HepG2 (cell line): ENCODE measurements around the gene DDX19B. TPM values are rescaled to one million over a fixed set of nuclear protein-coding genes. Genes with fewer than 3 reads are reported as not detected.

Source experiments
- CEBPB ChIP-seq: IDR thresholded peaks from 2 replicates; pipeline ENCODE4 v1.6.1; 2011; ENCODE audit warnings: low read depth, low read length, improper control_type of control experiment, borderline replicate concordance
- GTF2F1 ChIP-seq: fragments of 150-350 bp; IDR thresholded peaks from 2 replicates; pipeline ENCODE4 v1.6.1; 2014; ENCODE audit warnings: low read length
- MLLT10 ChIP-seq: sonication (generic); formaldehyde crosslinking; IDR thresholded peaks from 2 replicates; pipeline ENCODE4 v1.4.0; 2020; ENCODE audit warnings: missing genetic modification reagents
- ZBTB49 ChIP-seq: sonication (generic); formaldehyde crosslinking; IDR thresholded peaks from 2 replicates; pipeline ENCODE4 v1.4.0; 2020; ENCODE audit warnings: missing genetic modification reagents, borderline replicate concordance
- ZHX2 ChIP-seq, 2 experiments: sonication (generic) in 1 of 2; formaldehyde crosslinking in 1 of 2; IDR thresholded peaks; 2 replicates each; pipeline versions ENCODE4 v1.6.1 to v1.9.0; 2014 to 2022; ENCODE audit warnings: antibody characterized with exemption in 1 of 2, borderline replicate concordance in 1 of 2, inconsistent platforms in 1 of 2, low read depth in 1 of 2, missing genetic modification reagents in 1 of 2
- ZKSCAN8 ChIP-seq: IDR thresholded peaks from 2 replicates; pipeline ENCODE4 v1.6.1; 2016; ENCODE audit warnings: borderline replicate concordance, missing genetic modification reagents, missing compliant biosample characterization
- ZNF333 ChIP-seq: sonication (generic); formaldehyde crosslinking; IDR thresholded peaks from 2 replicates; pipeline ENCODE4 v1.4.0; 2020; ENCODE audit warnings: mild to moderate bottlenecking, missing genetic modification reagents, borderline replicate concordance
- ZNF543 ChIP-seq: sonication (generic); formaldehyde crosslinking; IDR thresholded peaks from 2 replicates; pipeline ENCODE4 v1.4.0; 2020; ENCODE audit warnings: mild to moderate bottlenecking, missing genetic modification reagents
- ZNF83 ChIP-seq: sonication (generic); formaldehyde crosslinking; IDR thresholded peaks from 2 replicates; pipeline ENCODE4 v1.4.0; 2020; ENCODE audit warnings: missing genetic modification reagents, mild to moderate bottlenecking, borderline replicate concordance
- polyA plus RNA-seq, 8 experiments: library from polyadenylated mRNA; depleted of rRNA in 3 of 8; stranded (reverse) in 7 of 8; unstranded in 1 of 8; fragments of >200 nt; fragmentation: Illumina TruSeq in 4 of 8; extraction: Trizol in 4 of 8; gene quantifications; 2 replicates each; pipeline versions ENCODE4 v1.2.1 to v1.2.3, GENCODE V29; 2011 to 2016; ENCODE audit warnings: low read depth in 4 of 8, missing spikeins in 1 of 8, mixed read lengths in 1 of 8; ENCODE audit not compliant: insufficient read depth in 1 of 8
- total RNA-seq, 5 experiments: library from RNA; depleted of rRNA; stranded (reverse); fragments of >200 nt; fragmentation: Illumina TruSeq; extraction: Trizol; gene quantifications; 2 replicates each; pipeline ENCODE4 v1.2.3, GENCODE V29; 2016; ENCODE audit warnings: low read depth in 1 of 5
- TF ChIP-seq, protein P1 (sequence below): sonication (generic); formaldehyde crosslinking; IDR thresholded peaks from 2 replicates; pipeline ENCODE4 v1.9.0; 2021; ENCODE audit warnings: missing genetic modification reagents, borderline replicate concordance
- TF ChIP-seq, protein P2 (sequence below), 2 experiments: fragments of 450-650 bp in 1 of 2; sonication (generic) in 1 of 2; formaldehyde crosslinking; IDR thresholded peaks; 2 replicates each; pipeline versions ENCODE4 v1.5.0 to v1.8.0; 2020 to 2022; ENCODE audit warnings: mild to moderate bottlenecking in 1 of 2, missing genetic modification reagents in 1 of 2
- TF ChIP-seq, protein P3 (sequence below): sonication (generic); formaldehyde crosslinking; IDR thresholded peaks from 2 replicates; pipeline ENCODE4 v1.5.1; 2020; ENCODE audit warnings: missing genetic modification reagents, mild to moderate bottlenecking, borderline replicate concordance

DDX19B gene
- total and polyA plus RNA-seq, 2 of the 13 experiments (the other 11 are each of a cell fraction or from before 2014, with no cell fraction given), result 36.2 to 40.0 TPM

- TF ChIP-seq, protein P1, sequence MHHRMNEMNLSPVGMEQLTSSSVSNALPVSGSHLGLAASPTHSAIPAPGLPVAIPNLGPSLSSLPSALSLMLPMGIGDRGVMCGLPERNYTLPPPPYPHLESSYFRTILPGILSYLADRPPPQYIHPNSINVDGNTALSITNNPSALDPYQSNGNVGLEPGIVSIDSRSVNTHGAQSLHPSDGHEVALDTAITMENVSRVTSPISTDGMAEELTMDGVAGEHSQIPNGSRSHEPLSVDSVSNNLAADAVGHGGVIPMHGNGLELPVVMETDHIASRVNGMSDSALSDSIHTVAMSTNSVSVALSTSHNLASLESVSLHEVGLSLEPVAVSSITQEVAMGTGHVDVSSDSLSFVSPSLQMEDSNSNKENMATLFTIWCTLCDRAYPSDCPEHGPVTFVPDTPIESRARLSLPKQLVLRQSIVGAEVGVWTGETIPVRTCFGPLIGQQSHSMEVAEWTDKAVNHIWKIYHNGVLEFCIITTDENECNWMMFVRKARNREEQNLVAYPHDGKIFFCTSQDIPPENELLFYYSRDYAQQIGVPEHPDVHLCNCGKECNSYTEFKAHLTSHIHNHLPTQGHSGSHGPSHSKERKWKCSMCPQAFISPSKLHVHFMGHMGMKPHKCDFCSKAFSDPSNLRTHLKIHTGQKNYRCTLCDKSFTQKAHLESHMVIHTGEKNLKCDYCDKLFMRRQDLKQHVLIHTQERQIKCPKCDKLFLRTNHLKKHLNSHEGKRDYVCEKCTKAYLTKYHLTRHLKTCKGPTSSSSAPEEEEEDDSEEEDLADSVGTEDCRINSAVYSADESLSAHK (CRISPR knock-in tag), result peak; percentile 79; the same call in 1 of the 2 replicates
- TF ChIP-seq GTF2F1, result peak; percentile 77; the same call in 1 of the 2 replicates
- no peak for TF ChIP-seq ZNF83
- TF ChIP-seq ZNF333, result 0 out of 2 replicates have a peak, but pooled peaks have one; percentile 5
- TF ChIP-seq ZNF543 (CRISPR knock-in tag), result peak; percentile 94
- TF ChIP-seq MLLT10 (CRISPR knock-in tag), result no peak
- peak; percentile 20; the same call in 1 of the 2 replicates for TF ChIP-seq ZHX2 (IDR thresholded peaks at IDR 0.05; ENCODE audit: low read depth)
- peak; percentile 93 for TF ChIP-seq ZHX2 (CRISPR knock-in tag; IDR thresholded peaks at IDR 0.05; ENCODE audit: borderline replicate concordance)
- TF ChIP-seq CEBPB, result no peak
- TF ChIP-seq ZBTB49, result no peak; the same call in 1 of the 2 replicates
- TF ChIP-seq, protein P2, sequence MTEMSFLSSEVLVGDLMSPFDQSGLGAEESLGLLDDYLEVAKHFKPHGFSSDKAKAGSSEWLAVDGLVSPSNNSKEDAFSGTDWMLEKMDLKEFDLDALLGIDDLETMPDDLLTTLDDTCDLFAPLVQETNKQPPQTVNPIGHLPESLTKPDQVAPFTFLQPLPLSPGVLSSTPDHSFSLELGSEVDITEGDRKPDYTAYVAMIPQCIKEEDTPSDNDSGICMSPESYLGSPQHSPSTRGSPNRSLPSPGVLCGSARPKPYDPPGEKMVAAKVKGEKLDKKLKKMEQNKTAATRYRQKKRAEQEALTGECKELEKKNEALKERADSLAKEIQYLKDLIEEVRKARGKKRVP (CRISPR knock-in tag; IDR thresholded peaks at IDR 0.05), result peak in 1 of 2 experiments; percentile 60; a peak in 3 of 4 replicates
- TF ChIP-seq, protein P3, sequence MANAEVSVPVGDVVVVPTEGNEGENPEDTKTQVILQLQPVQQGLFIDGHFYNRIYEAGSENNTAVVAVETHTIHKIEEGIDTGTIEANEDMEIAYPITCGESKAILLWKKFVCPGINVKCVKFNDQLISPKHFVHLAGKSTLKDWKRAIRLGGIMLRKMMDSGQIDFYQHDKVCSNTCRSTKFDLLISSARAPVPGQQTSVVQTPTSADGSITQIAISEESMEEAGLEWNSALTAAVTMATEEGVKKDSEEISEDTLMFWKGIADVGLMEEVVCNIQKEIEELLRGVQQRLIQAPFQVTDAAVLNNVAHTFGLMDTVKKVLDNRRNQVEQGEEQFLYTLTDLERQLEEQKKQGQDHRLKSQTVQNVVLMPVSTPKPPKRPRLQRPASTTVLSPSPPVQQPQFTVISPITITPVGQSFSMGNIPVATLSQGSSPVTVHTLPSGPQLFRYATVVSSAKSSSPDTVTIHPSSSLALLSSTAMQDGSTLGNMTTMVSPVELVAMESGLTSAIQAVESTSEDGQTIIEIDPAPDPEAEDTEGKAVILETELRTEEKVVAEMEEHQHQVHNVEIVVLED, result peak; percentile 61; the same call in 1 of the 2 replicates
- peak; percentile 51; the same call in 1 of the 2 replicates for TF ChIP-seq ZKSCAN8
Measured at GRCh38 chr16:70380919-70381603, 82.1 kb downstream of the DDX19B start (continued).
